Lung (tissue), 12 donors: ENCODE measurements around the gene IL9. TPM values are rescaled to one million over a fixed set of nuclear protein-coding genes. Genes with fewer than 3 reads are reported as not detected.

Source experiments
- ATAC-seq: fragments of 200-7000 bp; cut with Tn5 transposase; one replicate; pipeline ENCODE4 v1.9.1; 2020; ENCODE audit warnings: moderate number of reproducible peaks; ENCODE audit not compliant: insufficient read depth, low FRiP score
- DNase-seq, 3 donors: peaks; one replicate each; pipeline ENCODE4 v3.0.0-alpha.2; 2013 to 2017
- H3K27ac ChIP-seq, 2 donors: one replicate each; pipeline ENCODE4 v1.5.1; 2013; ENCODE audit warnings: mild to moderate bottlenecking in 2 of 2, moderate library complexity in 2 of 2, control low read depth in 1 of 2, inconsistent platforms in 1 of 2, low read depth in 1 of 2, low read length in 1 of 2
- H3K27me3 ChIP-seq, 3 donors: one replicate each; pipeline ENCODE4 v1.5.1; 2013; ENCODE audit warnings: low read length in 2 of 3; ENCODE audit not compliant: control insufficient read depth in 3 of 3, insufficient read depth in 3 of 3
- H3K36me3 ChIP-seq, 4 donors: one replicate each; pipeline ENCODE4 v1.5.1; 2013; ENCODE audit warnings: low read length in 4 of 4, mild to moderate bottlenecking in 1 of 4, moderate library complexity in 1 of 4; ENCODE audit not compliant: control insufficient read depth in 4 of 4, insufficient read depth in 4 of 4
- H3K4me1 ChIP-seq, 5 donors: one replicate each; pipeline ENCODE4 v1.5.1; 2013; ENCODE audit warnings: low read length in 5 of 5, mild to moderate bottlenecking in 2 of 5, moderate library complexity in 1 of 5; ENCODE audit not compliant: control insufficient read depth in 5 of 5, insufficient read depth in 5 of 5
- H3K4me3 ChIP-seq: one replicate; pipeline ENCODE4 v1.5.1; 2013; ENCODE audit warnings: mild to moderate bottlenecking, control low read depth, moderate library complexity
- H3K9ac ChIP-seq, 2 donors: one replicate each; pipeline ENCODE4 v1.5.1; 2013; ENCODE audit warnings: low read length in 2 of 2, control low read depth in 1 of 2; ENCODE audit not compliant: insufficient read depth in 1 of 2
- H3K9me3 ChIP-seq, 4 donors: one replicate each; pipeline ENCODE4 v1.5.1; 2013; ENCODE audit warnings: low read length in 3 of 4, mild to moderate bottlenecking in 1 of 4, moderate library complexity in 1 of 4; ENCODE audit not compliant: control insufficient read depth in 4 of 4, insufficient read depth in 3 of 4
- CTCF ChIP-seq: IDR thresholded peaks from 2 replicates; pipeline ENCODE4 v1.5.1; 2012; ENCODE audit warnings: mild to moderate bottlenecking; ENCODE audit errors: control extremely low read depth, extremely low read depth
- WGBS, 2 donors: extraction: QIAGEN DNeasy Blood & Tissue Kit; methylation state at CpG; one replicate each; pipeline ENCODE4 v1.1.7; 2013; 5-methylcytosine and 5-hydroxymethylcytosine counted together
- polyA plus RNA-seq, 2 donors: library from polyadenylated mRNA; stranded (reverse); fragments of 200-250 nt; gene quantifications; one replicate each; pipeline ENCODE4 v1.2.1, GENCODE V29; 2013
- total RNA-seq, 2 donors: library from RNA; depleted of rRNA in 1 of 2; stranded (reverse); fragments of >200 nt in 1 of 2; gene quantifications; one replicate each; pipeline ENCODE4 v1.2.1, GENCODE V29; 2014 to 2021
- donor health status: control.
- donor health status: control.
- donor health status: Bipolar disorder and iron deficiency.
- donor health status: healthy.
- donor health status: DM: yes; HTN: yes; CAD: no.

IL9 gene
- total and polyA plus RNA-seq, 4 donors = not detected

- no peak for ATAC-seq
- Histone ChIP-seq H3K27ac (no peak overlapping the region), H3K36me3 (no peaks in the 10 kb centered on the region), H3K4me3 (no peak overlapping the region), H3K9me3 (no peaks in the 10 kb centered on the region), H3K27me3 (peaks cover 0 to 3% (median 0%) of the 10 kb centered on the region in 3 donors), H3K9ac (no peak overlapping the region), H3K4me1 (peaks cover 0 to 8% (median 0%) of the 10 kb centered on the region in 5 donors)
- no peak for DNase-seq
- WGBS, 2 donors = 88 to 94% methylated on average over 3 of the region's 3 CpGs
- TF ChIP-seq CTCF = no peak
These were observed 16.1 kb downstream of the IL9 start for GRCh38 chr5:135879591-135879990.

GRCh38 chr5:135878156-135878620 lies 17.5 kb downstream of the IL9 start:
- Histone ChIP-seq H3K27me3 (peaks cover 0 to 3% (median 0%) of the 10 kb centered on the region in 3 donors), H3K4me1 (peaks cover 0 to 8% (median 0%) of the 10 kb centered on the region in 5 donors), H3K36me3 (no peaks in the 10 kb centered on the region), H3K27ac (no peak overlapping the region), H3K9me3 (no peaks in the 10 kb centered on the region), H3K4me3 (no peak overlapping the region), H3K9ac (no peak overlapping the region)
- 48 to 71% methylated on average over 4 of the region's 4 CpGs for WGBS, 2 donors
- TF ChIP-seq CTCF = no peak
- no peak for ATAC-seq
- no peak for DNase-seq

- Histone ChIP-seq H3K27ac (no peak overlapping the region), H3K9ac (no peak overlapping the region), H3K4me1 (peaks cover 0 to 8% (median 0%) of the 10 kb centered on the region in 5 donors), H3K27me3 (peaks cover 0 to 3% (median 0%) of the 10 kb centered on the region in 3 donors), H3K4me3 (no peak overlapping the region), H3K36me3 (no peaks in the 10 kb centered on the region), H3K9me3 (no peaks in the 10 kb centered on the region)
- DNase-seq (no peak), ATAC-seq (no peak)
- no peak for TF ChIP-seq CTCF
- 64 to 65% methylated on average over 6 of the region's 6 CpGs for WGBS, 2 donors
These were observed 18.0 kb downstream of the IL9 start for GRCh38 chr5:135877570-135878155.

GRCh38 chr5:135876146-135876545 lies 19.5 kb downstream of the IL9 start:
- no peak overlapping the region for H3K9ac ChIP-seq
- H3K27ac ChIP-seq = no peak overlapping the region
- DNase-seq = no peak
- no peak for TF ChIP-seq CTCF
- no peaks in the 10 kb centered on the region for H3K36me3 ChIP-seq
- peaks cover 0 to 6% (median 0%) of the 10 kb centered on the region in 5 donors for H3K4me1 ChIP-seq
- peak; percentile 24 for ATAC-seq
- H3K27me3 ChIP-seq = peaks cover 0 to 3% (median 0%) of the 10 kb centered on the region in 3 donors
- no peaks in the 10 kb centered on the region for H3K9me3 ChIP-seq
- 53 to 59% methylated on average over 5 of the region's 5 CpGs for WGBS, 2 donors
- H3K4me3 ChIP-seq = no peak overlapping the region
